ENCODE data around the gene CYTH1. TPM values are rescaled to one million over a fixed set of nuclear protein-coding genes. Genes with fewer than 3 reads are reported as not detected.

The CYTH1 gene
- total and polyA plus RNA-seq, 7 experiments from 2014 or later = 297 to 452 (median 418) TPM

GRCh38 chr17:78687944-78688343 is 94.1 kb downstream of the CYTH1 start:
- Mint-ChIP-seq H3K36me3 (peaks cover 25 to 69% (median 42%) of the 10 kb centered on the region in 5 donors), H3K4me1 (peaks cover 0 to 31% (median 17%) of the 10 kb centered on the region in 7 donors), H3K9me3 (peaks cover 0 to 4% (median 0%) of the 10 kb centered on the region in 11 donors), H3K4me3 (no peak overlapping the region), H3K27ac (peak overlapping the region in 7 of 9 donors; percentile 4 to 86 (median 58)), H3K27me3 (no peaks in the 10 kb centered on the region)
- POLR2A ChIA-PET = no interaction called here
- intact Hi-C loops (cut with micrococcal nuclease) = no loop called here
- H3K27me3 ChIP-seq (ENCODE audit: control insufficient read depth in 2 of 2, insufficient read depth in 2 of 2, low read length in 2 of 2) = no peaks in the 10 kb centered on the region
- H3K4me1 ChIP-seq (ENCODE audit: control insufficient read depth in 2 of 2, insufficient read depth in 2 of 2, low read length in 2 of 2) = no peaks in the 10 kb centered on the region
- CTCF ChIA-PET = no interaction called here
- peaks cover 27 to 82% (median 37%) of the 10 kb centered on the region in 3 experiments for H3K36me3 ChIP-seq (ENCODE audit: control insufficient read depth in 2 of 3, insufficient read depth in 3 of 3, low read length in 3 of 3)
- no peak overlapping the region for H3K27ac ChIP-seq (ENCODE audit: low read depth, low read length)
- DNase-seq (no peak), ATAC-seq (no peak)
- no peak overlapping the region for H3K4me3 ChIP-seq (ENCODE audit: low read length)
- H3K9me3 ChIP-seq (ENCODE audit: control insufficient read depth in 2 of 3, low read length in 3 of 3) = no peaks in the 10 kb centered on the region

GRCh38 chr17:78687125-78687524 is 94.9 kb downstream of the CYTH1 start:
- Mint-ChIP-seq H3K9me3 (peaks cover 0 to 5% (median 0%) of the 10 kb centered on the region in 11 donors), H3K27me3 (no peaks in the 10 kb centered on the region), H3K36me3 (peaks cover 22 to 64% (median 37%) of the 10 kb centered on the region in 5 donors), H3K27ac (peak overlapping the region in 4 of 9 donors; percentile 4 to 77 (median 37)), H3K4me1 (peaks cover 0 to 32% (median 17%) of the 10 kb centered on the region in 7 donors), H3K4me3 (no peak overlapping the region)
- Histone ChIP-seq H3K9me3 (ENCODE audit: control insufficient read depth in 2 of 3, low read length in 3 of 3) (no peaks in the 10 kb centered on the region), H3K4me3 (ENCODE audit: low read length) (no peak overlapping the region), H3K27ac (ENCODE audit: low read depth, low read length) (no peak overlapping the region), H3K27me3 (ENCODE audit: control insufficient read depth in 2 of 2, insufficient read depth in 2 of 2, low read length in 2 of 2) (no peaks in the 10 kb centered on the region), H3K36me3 (ENCODE audit: control insufficient read depth in 2 of 3, insufficient read depth in 3 of 3, low read length in 3 of 3) (peaks cover 19 to 82% (median 30%) of the 10 kb centered on the region in 3 experiments), H3K4me1 (ENCODE audit: control insufficient read depth in 2 of 2, insufficient read depth in 2 of 2, low read length in 2 of 2) (no peaks in the 10 kb centered on the region)
- CTCF ChIA-PET = no interaction called here
- DNase-seq (no peak), ATAC-seq (no peak)
- POLR2A ChIA-PET = interaction anchor here (1.3 kb wide), 1 partner anchor 21 kb away, joined by 3 read pairs; no protein-coding TSS in a partner anchor
- intact Hi-C loops (cut with micrococcal nuclease) = no loop called here

- Mint-ChIP-seq H3K4me3 (no peak overlapping the region), H3K9me3 (peaks cover 0 to 8% (median 0%) of the 10 kb centered on the region in 11 donors), H3K4me1 (peaks cover 4 to 35% (median 12%) of the 10 kb centered on the region in 7 donors), H3K27ac (peak overlapping the region in 7 of 9 donors; percentile 4 to 80 (median 46)), H3K27me3 (no peaks in the 10 kb centered on the region), H3K36me3 (peaks cover 7 to 74% (median 47%) of the 10 kb centered on the region in 5 donors)
- intact Hi-C loops (cut with micrococcal nuclease) = no loop called here
- Histone ChIP-seq H3K36me3 (ENCODE audit: control insufficient read depth in 2 of 3, insufficient read depth in 3 of 3, low read length in 3 of 3) (peaks cover 26 to 87% (median 42%) of the 10 kb centered on the region in 3 experiments), H3K4me3 (ENCODE audit: low read length) (no peak overlapping the region), H3K27ac (ENCODE audit: low read depth, low read length) (no peak overlapping the region), H3K27me3 (ENCODE audit: control insufficient read depth in 2 of 2, insufficient read depth in 2 of 2, low read length in 2 of 2) (no peaks in the 10 kb centered on the region), H3K4me1 (ENCODE audit: control insufficient read depth in 2 of 2, insufficient read depth in 2 of 2, low read length in 2 of 2) (no peaks in the 10 kb centered on the region), H3K9me3 (ENCODE audit: control insufficient read depth in 2 of 3, low read length in 3 of 3) (no peaks in the 10 kb centered on the region)
- CTCF ChIA-PET = no interaction called here
- DNase-seq = no peak
- POLR2A ChIA-PET = no interaction called here
- ATAC-seq = no peak
These were observed 98.0 kb downstream of the CYTH1 start for GRCh38 chr17:78684026-78684425.

- no peaks in the 10 kb centered on the region for H3K27me3 Mint-ChIP-seq
- H3K4me3 Mint-ChIP-seq = peak overlapping the region in 2 of 10 donors; percentile 21 to 37
- Histone ChIP-seq H3K36me3 (ENCODE audit: control insufficient read depth in 2 of 3, insufficient read depth in 3 of 3, low read length in 3 of 3) (peaks cover 31 to 87% (median 42%) of the 10 kb centered on the region in 3 experiments), H3K4me3 (ENCODE audit: low read length) (no peak overlapping the region), H3K27me3 (ENCODE audit: control insufficient read depth in 2 of 2, insufficient read depth in 2 of 2, low read length in 2 of 2) (no peaks in the 10 kb centered on the region), H3K27ac (ENCODE audit: low read depth, low read length) (no peak overlapping the region), H3K4me1 (ENCODE audit: control insufficient read depth in 2 of 2, insufficient read depth in 2 of 2, low read length in 2 of 2) (no peaks in the 10 kb centered on the region), H3K9me3 (ENCODE audit: control insufficient read depth in 2 of 3, low read length in 3 of 3) (no peaks in the 10 kb centered on the region)
- H3K36me3 Mint-ChIP-seq = peaks cover 4 to 74% (median 41%) of the 10 kb centered on the region in 5 donors
- peaks cover 0 to 13% (median 0%) of the 10 kb centered on the region in 11 donors for H3K9me3 Mint-ChIP-seq
- DNase-seq (no peak), ATAC-seq (no peak)
- CTCF ChIA-PET = no interaction called here
- POLR2A ChIA-PET = no interaction called here
- H3K4me1 Mint-ChIP-seq = peaks cover 4 to 29% (median 12%) of the 10 kb centered on the region in 7 donors
- intact Hi-C loops (cut with micrococcal nuclease) = no loop called here
- H3K27ac Mint-ChIP-seq = peak overlapping the region; percentile 46 to 87 (median 72)
These were observed 98.6 kb downstream of the CYTH1 start for GRCh38 chr17:78683408-78683961.

- H3K27me3 Mint-ChIP-seq = no peaks in the 10 kb centered on the region
- Histone ChIP-seq H3K4me1 (ENCODE audit: control insufficient read depth in 2 of 2, insufficient read depth in 2 of 2, low read length in 2 of 2) (no peaks in the 10 kb centered on the region), H3K36me3 (ENCODE audit: control insufficient read depth in 2 of 3, insufficient read depth in 3 of 3, low read length in 3 of 3) (peaks cover 33 to 87% (median 45%) of the 10 kb centered on the region in 3 experiments), H3K9me3 (ENCODE audit: control insufficient read depth in 2 of 3, low read length in 3 of 3) (no peaks in the 10 kb centered on the region), H3K4me3 (ENCODE audit: low read length) (no peak overlapping the region), H3K27ac (ENCODE audit: low read depth, low read length) (peak overlapping the region; percentile 1), H3K27me3 (ENCODE audit: control insufficient read depth in 2 of 2, insufficient read depth in 2 of 2, low read length in 2 of 2) (no peaks in the 10 kb centered on the region)
- ChIA-PET POLR2A (no interaction called here), CTCF (no interaction called here)
- intact Hi-C loops (cut with micrococcal nuclease) = no loop called here
- H3K4me3 Mint-ChIP-seq = peak overlapping the region in 3 of 10 donors; percentile 28 to 56 (median 33)
- H3K27ac Mint-ChIP-seq = peak overlapping the region in 7 of 9 donors; percentile 5 to 80 (median 72)
- H3K36me3 Mint-ChIP-seq = peaks cover 4 to 68% (median 35%) of the 10 kb centered on the region in 5 donors
- peaks cover 0 to 17% (median 0%) of the 10 kb centered on the region in 11 donors for H3K9me3 Mint-ChIP-seq
- DNase-seq (no peak), ATAC-seq (no peak)
- peaks cover 4 to 18% (median 5%) of the 10 kb centered on the region in 7 donors for H3K4me1 Mint-ChIP-seq
These were observed 99.7 kb downstream of the CYTH1 start for GRCh38 chr17:78682363-78682762.

GRCh38 chr17:78680436-78680835 is 101.6 kb downstream of the CYTH1 start:
- H3K4me3 Mint-ChIP-seq = no peak overlapping the region
- H3K27ac Mint-ChIP-seq = peak overlapping the region in 6 of 9 donors; percentile 38 to 80 (median 72)
- CTCF ChIA-PET = no interaction called here
- no peak for DNase-seq
- H3K4me3 ChIP-seq (ENCODE audit: low read length) = no peak overlapping the region
- intact Hi-C loops (cut with micrococcal nuclease) = no loop called here
- peaks cover 43 to 91% (median 64%) of the 10 kb centered on the region in 3 experiments for H3K36me3 ChIP-seq (ENCODE audit: control insufficient read depth in 2 of 3, insufficient read depth in 3 of 3, low read length in 3 of 3)
- no peak overlapping the region for H3K27ac ChIP-seq (ENCODE audit: low read depth, low read length)
- H3K9me3 Mint-ChIP-seq = peaks cover 0 to 23% (median 0%) of the 10 kb centered on the region in 11 donors
- peaks cover 4 to 17% (median 4%) of the 10 kb centered on the region in 7 donors for H3K4me1 Mint-ChIP-seq
- no peaks in the 10 kb centered on the region for H3K9me3 ChIP-seq (ENCODE audit: control insufficient read depth in 2 of 3, low read length in 3 of 3)
- ATAC-seq = no peak
- no peaks in the 10 kb centered on the region for H3K27me3 ChIP-seq (ENCODE audit: control insufficient read depth in 2 of 2, insufficient read depth in 2 of 2, low read length in 2 of 2)
- POLR2A ChIA-PET = no interaction called here
- peaks cover 4 to 62% (median 32%) of the 10 kb centered on the region in 5 donors for H3K36me3 Mint-ChIP-seq
- H3K4me1 ChIP-seq (ENCODE audit: control insufficient read depth in 2 of 2, insufficient read depth in 2 of 2, low read length in 2 of 2) = no peaks in the 10 kb centered on the region
- no peaks in the 10 kb centered on the region for H3K27me3 Mint-ChIP-seq
